ENCODE measurements around the gene DPM2.

DNA sequence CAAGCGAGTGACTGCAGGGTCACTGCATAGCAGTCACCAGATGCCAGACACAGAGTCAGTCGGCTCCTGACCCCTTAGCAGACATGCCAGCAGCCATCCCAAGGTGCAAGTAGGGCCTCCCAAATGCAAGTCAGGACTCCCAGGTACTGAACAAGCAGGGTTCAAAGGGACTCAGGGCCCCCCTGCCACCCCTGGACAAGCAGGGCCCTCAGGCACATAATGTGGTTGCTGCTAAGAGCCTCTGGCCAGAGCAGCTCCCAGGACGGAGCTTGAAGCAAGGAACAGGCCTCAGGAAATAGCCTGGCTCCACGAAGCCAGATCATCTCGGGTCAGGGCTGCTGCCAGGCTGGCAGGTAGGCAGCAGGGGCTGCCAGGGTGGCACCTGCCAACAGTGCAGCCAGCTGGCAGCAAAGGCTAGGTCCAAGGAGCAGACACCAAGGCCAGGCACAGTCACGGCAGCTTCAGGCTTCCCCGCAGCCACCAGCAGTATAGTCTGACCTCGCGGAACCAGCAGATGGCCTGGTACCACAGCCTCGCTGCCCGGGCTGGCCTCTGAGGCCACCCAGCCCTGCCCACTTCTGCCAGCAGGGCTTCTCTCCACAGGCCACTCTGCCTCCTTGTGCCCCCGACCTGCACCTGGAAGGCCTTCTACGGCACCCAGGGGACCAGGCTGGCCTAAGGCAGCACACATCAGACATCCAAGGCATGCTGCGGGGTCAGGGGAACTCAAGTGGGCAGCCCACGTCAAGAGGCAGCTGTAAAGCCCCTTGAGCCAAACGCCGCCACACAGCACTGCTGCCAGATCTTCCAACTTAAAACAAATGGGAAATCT, 35.7 kb upstream of the DPM2 start:
- TF ChIP-seq CTCF (IDR thresholded peaks at IDR 0.05; ENCODE audit: low read depth, low read length, poor library complexity, severe bottlenecking) (no peak), EZH2phosphoT487 (IDR thresholded peaks at IDR 0.05; ENCODE audit: borderline replicate concordance, low read length) (no peak)

All from DOHH2 (cell line).